KMS-11 (cell line): ENCODE results near the gene RGS10.

ENCODE experiments used
- H2AFZ ChIP-seq: fragments of 200-600 bp; sonication (generic); 2 replicates; pipeline ENCODE4 v1.6.1; 2016; ENCODE audit warnings: antibody characterized with exemption, mixed run types, low read depth
- H3K27ac ChIP-seq: fragments of 200-600 bp; sonication (generic); 2 replicates; pipeline ENCODE4 v1.6.1; 2016; ENCODE audit warnings: mild to moderate bottlenecking, mixed run types
- H3K27me3 ChIP-seq: fragments of 200-600 bp; sonication (generic); 2 replicates; pipeline ENCODE4 v1.6.1; 2017; ENCODE audit warnings: mild to moderate bottlenecking, low read depth, mixed run types, moderate library complexity; ENCODE audit not compliant: insufficient read depth
- H3K36me3 ChIP-seq: fragments of 200-600 bp; sonication (generic); 2 replicates; pipeline ENCODE4 v1.6.1; 2017; ENCODE audit warnings: mild to moderate bottlenecking, mixed run types; ENCODE audit not compliant: insufficient read depth
- H3K4me1 ChIP-seq: fragments of 200-600 bp; sonication (generic); 2 replicates; pipeline ENCODE4 v1.6.1; 2016; ENCODE audit warnings: mild to moderate bottlenecking, low read depth, mixed run types; ENCODE audit not compliant: poor library complexity, severe bottlenecking
- H3K4me2 ChIP-seq: fragments of 200-600 bp; sonication (generic); 2 replicates; pipeline ENCODE4 v1.7.0; 2016; ENCODE audit warnings: mild to moderate bottlenecking, mixed run types
- H3K4me3 ChIP-seq: fragments of 200-600 bp; sonication (generic); IDR thresholded peaks from 2 replicates; pipeline ENCODE4 v1.6.1; 2017; ENCODE audit warnings: low read depth, low read length, mixed read lengths; ENCODE audit not compliant: insufficient read depth
- H3K79me2 ChIP-seq: fragments of 200-600 bp; sonication (generic); 2 replicates; pipeline ENCODE4 v1.6.1; 2016; ENCODE audit warnings: low read depth, mixed run types; ENCODE audit not compliant: insufficient read depth
- H3K9ac ChIP-seq: fragments of 200-600 bp; sonication (generic); 2 replicates; pipeline ENCODE4 v1.6.1; 2016; ENCODE audit warnings: mild to moderate bottlenecking, mixed run types
- H4K20me1 ChIP-seq: fragments of 200-600 bp; sonication (generic); 2 replicates; pipeline ENCODE4 v1.6.1; 2016; ENCODE audit warnings: mild to moderate bottlenecking, mixed run types; ENCODE audit not compliant: insufficient read depth
- CTCF ChIP-seq: fragments of 200-600 bp; sonication (generic); conservative IDR thresholded peaks from 2 replicates; pipeline ENCODE4 v1.6.1; 2017; ENCODE audit warnings: low read depth, mild to moderate bottlenecking, antibody characterized with exemption, low read length, moderate library complexity, mixed read lengths

Gene RGS10

DNA sequence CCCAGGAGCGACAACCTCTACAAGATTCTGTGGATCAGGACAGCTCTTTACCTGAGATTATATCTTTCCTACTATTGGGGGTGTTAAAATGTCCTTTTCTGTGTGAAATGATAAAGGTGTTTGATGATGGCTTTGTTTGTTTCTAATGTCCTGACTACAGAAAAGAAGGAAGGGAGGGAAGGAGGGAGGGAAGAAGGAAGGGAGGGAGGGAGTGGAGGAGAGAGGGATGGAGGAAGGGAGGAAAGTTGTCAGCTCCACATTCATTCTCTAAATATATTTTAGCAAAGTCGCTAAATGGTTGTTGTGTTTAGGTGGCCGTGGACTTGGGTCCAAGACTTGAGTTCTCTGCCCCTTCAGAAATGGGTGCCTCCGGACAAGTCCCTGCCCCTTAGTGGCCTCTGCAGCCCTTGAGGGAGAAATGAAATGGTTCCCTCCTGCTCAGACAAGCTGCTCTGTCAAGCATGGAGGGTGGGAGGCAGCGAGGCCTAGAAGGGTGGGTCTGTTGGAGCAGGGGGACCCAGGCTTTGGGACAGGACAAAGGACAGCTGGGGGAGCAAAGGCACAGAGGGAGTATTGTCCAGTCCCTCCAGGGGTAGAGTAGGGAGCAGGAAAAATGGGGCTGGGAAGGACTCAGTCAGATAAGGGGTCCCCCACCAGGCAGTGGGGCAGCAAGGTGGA is 4.4 kb downstream of the RGS10 start:
- Histone ChIP-seq H2AFZ (no peak overlapping the region), H3K4me3 (no peak overlapping the region), H3K79me2 (no peaks in the 10 kb centered on the region), H3K9ac (no peak overlapping the region), H3K27ac (no peak overlapping the region), H4K20me1 (no peaks in the 10 kb centered on the region), H3K27me3 (no peaks in the 10 kb centered on the region), H3K4me2 (no peak overlapping the region), H3K36me3 (no peaks in the 10 kb centered on the region), H3K4me1 (peaks cover 16% of the 10 kb centered on the region)
- no peak for TF ChIP-seq CTCF

- Histone ChIP-seq H3K27ac (no peak overlapping the region), H2AFZ (no peak overlapping the region), H3K9ac (no peak overlapping the region), H3K4me2 (no peak overlapping the region), H3K79me2 (peaks cover 7% of the 10 kb centered on the region; the same call in 1 of the 2 replicates), H3K27me3 (no peaks in the 10 kb centered on the region), H3K36me3 (no peaks in the 10 kb centered on the region), H3K4me1 (peaks cover 10% of the 10 kb centered on the region), H3K4me3 (no peak overlapping the region), H4K20me1 (no peaks in the 10 kb centered on the region)
- no peak for TF ChIP-seq CTCF
These were observed 6.0 kb downstream of the RGS10 start for GRCh38 chr10:119536508-119537025.

- Histone ChIP-seq H3K9ac (no peak overlapping the region), H3K27me3 (no peaks in the 10 kb centered on the region), H3K4me1 (peaks cover 5% of the 10 kb centered on the region), H3K4me3 (no peak overlapping the region), H3K36me3 (no peaks in the 10 kb centered on the region), H3K4me2 (no peak overlapping the region), H2AFZ (no peak overlapping the region), H3K27ac (no peak overlapping the region), H3K79me2 (peaks cover 7% of the 10 kb centered on the region; the same call in 1 of the 2 replicates), H4K20me1 (no peaks in the 10 kb centered on the region)
- no peak for TF ChIP-seq CTCF
These were observed 6.5 kb downstream of the RGS10 start for GRCh38 chr10:119535837-119536507.

DNA sequence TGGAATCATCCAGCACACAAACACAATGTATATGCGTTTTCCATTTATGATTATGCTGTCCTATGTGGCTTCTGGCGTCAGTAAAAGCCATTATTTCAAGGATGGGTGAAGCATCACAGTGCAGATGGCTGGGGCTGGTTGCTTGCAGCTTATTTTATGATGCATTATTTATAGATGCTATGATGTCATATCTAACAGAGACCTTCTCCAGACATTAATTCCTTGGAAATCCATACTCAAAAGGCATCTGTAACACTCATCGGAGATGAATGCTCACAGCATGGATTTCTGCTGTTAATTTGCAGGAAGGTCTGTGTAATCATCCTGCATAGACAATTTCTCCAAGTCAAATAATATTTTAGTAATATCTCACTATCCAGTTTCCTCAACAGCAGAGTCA is 7.2 kb downstream of the RGS10 start:
- Histone ChIP-seq H3K4me2 (no peak overlapping the region), H3K4me1 (no peaks in the 10 kb centered on the region), H3K27me3 (no peaks in the 10 kb centered on the region), H3K4me3 (no peak overlapping the region), H3K27ac (no peak overlapping the region), H2AFZ (no peak overlapping the region), H3K79me2 (peaks cover 7% of the 10 kb centered on the region; the same call in 1 of the 2 replicates), H3K36me3 (no peaks in the 10 kb centered on the region), H3K9ac (no peak overlapping the region), H4K20me1 (no peaks in the 10 kb centered on the region)
- no peak for TF ChIP-seq CTCF
